Measurements from ENCODE around the gene HSDL2.

DNA sequence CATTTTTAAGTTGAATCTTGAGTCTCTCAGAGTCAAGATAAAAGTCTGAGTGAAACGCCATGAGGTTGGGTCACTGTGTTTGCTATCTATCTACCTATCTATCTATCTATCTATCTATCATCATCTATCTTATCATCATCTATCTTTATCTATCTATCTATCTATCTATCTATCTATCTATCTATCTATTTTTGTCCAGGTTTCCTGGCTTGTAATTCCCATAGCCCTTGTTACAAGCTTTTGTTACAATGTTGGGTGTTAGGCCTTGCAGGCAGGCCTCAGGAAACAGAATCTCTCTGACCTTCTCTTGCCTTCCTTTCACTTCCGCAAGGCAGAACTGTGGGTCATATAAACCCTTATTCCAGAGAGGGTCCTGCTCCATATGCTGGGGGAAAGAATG lies 94.1 kb downstream of the HSDL2 start:
- TF ChIP-seq, protein P1, sequence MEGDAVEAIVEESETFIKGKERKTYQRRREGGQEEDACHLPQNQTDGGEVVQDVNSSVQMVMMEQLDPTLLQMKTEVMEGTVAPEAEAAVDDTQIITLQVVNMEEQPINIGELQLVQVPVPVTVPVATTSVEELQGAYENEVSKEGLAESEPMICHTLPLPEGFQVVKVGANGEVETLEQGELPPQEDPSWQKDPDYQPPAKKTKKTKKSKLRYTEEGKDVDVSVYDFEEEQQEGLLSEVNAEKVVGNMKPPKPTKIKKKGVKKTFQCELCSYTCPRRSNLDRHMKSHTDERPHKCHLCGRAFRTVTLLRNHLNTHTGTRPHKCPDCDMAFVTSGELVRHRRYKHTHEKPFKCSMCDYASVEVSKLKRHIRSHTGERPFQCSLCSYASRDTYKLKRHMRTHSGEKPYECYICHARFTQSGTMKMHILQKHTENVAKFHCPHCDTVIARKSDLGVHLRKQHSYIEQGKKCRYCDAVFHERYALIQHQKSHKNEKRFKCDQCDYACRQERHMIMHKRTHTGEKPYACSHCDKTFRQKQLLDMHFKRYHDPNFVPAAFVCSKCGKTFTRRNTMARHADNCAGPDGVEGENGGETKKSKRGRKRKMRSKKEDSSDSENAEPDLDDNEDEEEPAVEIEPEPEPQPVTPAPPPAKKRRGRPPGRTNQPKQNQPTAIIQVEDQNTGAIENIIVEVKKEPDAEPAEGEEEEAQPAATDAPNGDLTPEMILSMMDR (IDR thresholded peaks at IDR 0.05) = no peak
- no peak for TF ChIP-seq POLR2A (IDR thresholded peaks at IDR 0.05)

All from heart left ventricle (tissue), 13 donors.